K562 (cell line): ENCODE results near the gene TRABD. TPM values are rescaled to one million over a fixed set of nuclear protein-coding genes. Genes with fewer than 3 reads are reported as not detected.

ENCODE experiments used
- CUX1 ChIP-seq: fragments of 200-800 bp; sonication (Bioruptor generic); IDR thresholded peaks from 2 replicates; pipeline ENCODE4 v1.6.1; 2016; ENCODE audit warnings: missing genetic modification characterization, missing compliant biosample characterization
- E2F6 ChIP-seq, 2 experiments: IDR thresholded peaks; 2 replicates each; pipeline ENCODE4 v1.6.1; 2011; ENCODE audit warnings: borderline replicate concordance in 1 of 2, control low read depth in 1 of 2, low read depth in 1 of 2, low read length in 1 of 2, mild to moderate bottlenecking in 1 of 2, mixed read lengths in 1 of 2, moderate library complexity in 1 of 2; ENCODE audit not compliant: insufficient read depth in 1 of 2, insufficient read length in 1 of 2, poor library complexity in 1 of 2, severe bottlenecking in 1 of 2; ENCODE audit errors: extremely low read depth in 1 of 2
- RBFOX2 ChIP-seq: fragments of 200-400 bp; formaldehyde crosslinking; IDR thresholded peaks from 2 replicates; pipeline ENCODE4 v1.6.1; 2017; ENCODE audit warnings: low read depth, mild to moderate bottlenecking, low read length, moderate library complexity
- TFAP4 ChIP-seq: sonication (generic); formaldehyde crosslinking; IDR thresholded peaks from 2 replicates; pipeline ENCODE4 v1.8.0; 2022; ENCODE audit warnings: missing genetic modification reagents, mild to moderate bottlenecking, moderate library complexity, borderline replicate concordance
- ZBTB33 ChIP-seq: sonication (generic); formaldehyde crosslinking; IDR thresholded peaks from 2 replicates; pipeline ENCODE4 v1.8.1; 2023; ENCODE audit warnings: mild to moderate bottlenecking, missing genetic modification reagents
- polyA plus RNA-seq, 8 experiments: library from polyadenylated mRNA; depleted of rRNA in 4 of 8; stranded (reverse) in 5 of 8; unstranded in 3 of 8; fragments of >200 nt; fragmentation: Nextera tagmentation in 2 of 8; fragmentation: Illumina TruSeq in 1 of 8; extraction: Ambion mirVana in 2 of 8; extraction: Trizol in 1 of 8; gene quantifications; 2 replicates each; pipeline versions ENCODE4 v1.2.1 to v1.2.3, GENCODE V29; 2011 to 2014; ENCODE audit warnings: inconsistent platforms in 1 of 8, missing spikeins in 1 of 8
- total RNA-seq, 7 experiments: library from RNA; depleted of rRNA in 6 of 7; stranded (reverse); fragments of >200 nt in 6 of 7; fragmentation: Illumina TruSeq in 2 of 7; extraction: Trizol in 2 of 7; gene quantifications; 2 replicates each; pipeline versions ENCODE4 v1.2.1 to v1.2.3, GENCODE V29; 2011 to 2021; ENCODE audit warnings: low replicate concordance in 1 of 7

The TRABD gene
- total and polyA plus RNA-seq, 9 of the 15 experiments (the other 6 are each of a cell fraction or from before 2014, with no cell fraction given), result 0.08 to 62.9 (median 14.0) TPM

- no peak for TF ChIP-seq CUX1 (CRISPR knock-in tag)
- peak; percentile 69 for TF ChIP-seq ZBTB33 (CRISPR knock-in tag)
- 0 out of 2 replicates have a peak, but pooled peaks have one; percentile 14 for TF ChIP-seq TFAP4
- peak in 1 of 2 experiments; percentile 15 for TF ChIP-seq E2F6 (IDR thresholded peaks at IDR 0.05; ENCODE audit: borderline replicate concordance in 1 of 2, extremely low read depth in 1 of 2, insufficient read depth in 1 of 2, insufficient read length in 1 of 2, low read depth in 1 of 2, low read length in 1 of 2, poor library complexity in 1 of 2, severe bottlenecking in 1 of 2)
- peak; percentile 30; the same call in 1 of the 2 replicates for TF ChIP-seq RBFOX2
Measured at GRCh38 chr22:50189184-50189848, 3.6 kb downstream of the TRABD start (continued).
